GM19452 (cell line): ENCODE measurements around the gene TAF1C.

Experiments
- ATAC-seq: cut with Tn5 transposase; IDR thresholded peaks from one replicate; pipeline ENCODE4 v1.9.1; 2021; ENCODE audit not compliant: unreplicated experiment

TAF1C gene

DNA sequence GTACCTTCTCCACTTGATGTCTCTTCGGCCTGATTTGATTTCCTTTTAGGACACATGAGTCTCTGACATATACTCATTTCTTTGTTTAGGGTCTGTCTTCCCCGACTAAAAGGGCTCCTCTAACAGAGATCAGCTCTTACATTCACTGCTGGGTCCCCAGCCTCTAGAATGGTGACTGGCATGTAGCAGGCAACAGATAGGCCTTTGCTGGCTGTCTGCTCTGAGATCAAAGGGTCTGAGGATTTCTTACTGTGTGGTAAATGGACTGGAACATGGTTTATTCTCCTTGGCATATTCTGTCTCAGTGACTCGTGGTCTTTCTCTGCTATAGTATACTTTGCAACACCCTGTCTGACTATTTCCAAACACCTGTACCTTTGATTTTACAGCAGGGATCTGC, 25.1 kb downstream of the TAF1C start:
- ATAC-seq = no peak

DNA sequence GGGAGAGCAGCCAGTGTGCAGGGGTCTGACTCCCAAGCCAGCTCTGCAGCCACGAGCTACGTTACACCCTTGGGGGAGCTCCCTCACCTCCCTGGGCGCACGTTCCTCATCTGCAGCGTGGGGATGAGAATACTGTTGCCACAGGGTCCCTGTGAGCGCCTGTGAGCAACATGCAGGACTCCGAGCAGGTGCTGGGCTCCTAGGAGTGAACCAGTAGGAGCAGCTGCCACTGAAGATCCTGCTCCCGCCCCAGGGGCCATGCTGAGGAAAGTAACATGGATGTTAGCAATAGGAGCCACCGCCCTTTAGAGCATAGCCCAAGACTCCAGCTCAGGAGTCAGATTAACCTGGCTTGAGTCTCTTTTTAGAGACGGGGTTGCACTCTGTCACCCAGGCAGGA, 25.8 kb downstream of the TAF1C start:
- no peak for ATAC-seq

DNA sequence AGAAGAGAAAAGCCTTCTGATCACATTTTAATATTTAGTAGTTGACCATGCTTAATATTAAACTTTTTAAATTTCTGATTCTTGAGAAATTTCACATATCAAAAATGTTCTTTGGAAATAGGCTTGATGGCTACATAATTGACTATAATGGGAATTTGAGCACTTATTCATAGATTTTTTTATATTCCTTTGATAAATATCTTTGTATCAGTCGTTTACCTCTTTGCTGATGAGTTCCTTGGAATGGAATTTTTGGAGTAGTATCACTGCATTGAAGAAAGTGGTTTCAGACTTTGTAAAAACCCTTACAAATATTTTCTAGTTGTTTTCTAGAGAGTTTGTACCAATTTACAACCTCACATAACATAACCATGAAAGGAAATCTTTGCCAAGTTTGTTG, 27.1 kb downstream of the TAF1C start:
- no peak for ATAC-seq

DNA sequence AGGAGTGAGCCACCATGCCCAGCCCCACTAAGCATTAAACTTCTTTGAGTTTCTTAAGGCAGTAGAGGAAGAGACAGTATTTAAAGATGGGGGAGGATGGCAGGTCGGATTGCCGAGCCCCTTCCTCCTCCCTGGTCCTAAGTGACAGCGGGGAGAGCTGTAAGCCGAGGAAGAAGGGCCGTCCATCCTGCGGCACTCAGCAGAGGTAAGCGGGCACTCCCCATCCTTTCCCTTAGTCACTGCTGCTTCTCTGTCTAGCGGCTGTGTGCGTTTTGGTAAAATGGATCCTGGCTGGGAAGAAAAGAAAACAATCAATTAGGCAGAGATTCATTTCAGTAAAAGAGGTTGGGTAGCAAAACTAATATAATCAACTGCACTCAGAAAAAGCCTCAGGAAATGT, 27.9 kb downstream of the TAF1C start:
- no peak for ATAC-seq

DNA sequence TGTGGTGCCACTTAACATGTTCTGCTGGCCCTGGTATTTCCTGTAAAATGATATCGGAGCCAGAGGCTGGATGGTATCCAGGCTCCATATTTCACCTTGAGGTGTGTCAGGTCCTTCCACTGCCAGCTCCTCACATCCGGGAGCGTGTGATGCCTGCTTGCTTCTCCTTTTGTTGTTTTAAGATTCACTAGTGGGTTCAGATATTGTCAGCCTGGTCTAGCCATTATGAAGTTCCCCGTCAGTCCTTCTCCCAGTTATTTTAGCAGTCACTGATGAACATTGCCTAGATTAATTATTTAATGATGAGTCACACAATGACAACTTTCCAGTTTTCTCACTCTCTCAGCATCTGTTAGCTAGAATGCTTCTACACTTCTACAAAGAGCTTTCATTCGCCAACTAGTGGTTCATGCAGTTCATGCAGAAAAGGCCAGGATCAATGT, 30.5 kb downstream of the TAF1C start:
- no peak for ATAC-seq

DNA sequence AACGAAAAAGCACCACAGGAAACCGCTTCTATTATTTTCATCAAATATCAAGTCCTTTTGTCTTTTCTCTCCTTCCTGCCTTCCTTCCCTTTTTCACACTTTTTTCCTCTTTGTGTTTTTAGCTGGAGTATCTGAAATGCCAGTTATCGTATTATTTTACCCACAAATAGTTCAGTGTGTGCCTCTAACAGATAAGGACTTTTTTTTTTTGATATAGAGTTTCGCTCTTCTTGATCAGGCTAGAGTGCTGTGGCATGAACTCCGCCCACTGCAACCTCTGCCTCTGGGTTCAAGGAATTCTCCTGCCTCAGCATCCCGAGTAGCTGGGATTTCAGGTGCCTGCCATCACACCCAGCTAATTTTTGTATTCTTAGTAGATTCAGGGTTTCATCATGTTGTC, 31.1 kb downstream of the TAF1C start:
- no peak for ATAC-seq

DNA sequence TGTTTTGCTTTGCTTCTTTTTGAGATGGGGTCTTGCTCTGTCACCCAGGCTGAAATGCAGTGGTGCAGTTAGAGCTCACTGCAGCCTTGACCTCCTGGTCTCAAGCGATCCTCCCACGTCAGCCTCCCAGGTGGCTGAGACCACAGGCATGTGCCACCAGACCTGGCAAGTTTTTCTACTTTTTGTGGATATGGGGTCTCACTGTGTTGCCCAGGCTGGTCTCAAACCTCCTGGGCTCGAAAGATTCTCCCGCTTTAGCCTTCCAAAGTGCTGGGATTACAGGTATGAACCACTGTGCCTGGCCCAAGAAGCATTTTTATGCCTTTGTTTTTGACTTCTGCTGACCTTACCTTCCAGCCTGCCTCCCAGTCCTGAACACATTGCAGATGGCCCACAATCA, 31.6 kb downstream of the TAF1C start:
- ATAC-seq = no peak

DNA sequence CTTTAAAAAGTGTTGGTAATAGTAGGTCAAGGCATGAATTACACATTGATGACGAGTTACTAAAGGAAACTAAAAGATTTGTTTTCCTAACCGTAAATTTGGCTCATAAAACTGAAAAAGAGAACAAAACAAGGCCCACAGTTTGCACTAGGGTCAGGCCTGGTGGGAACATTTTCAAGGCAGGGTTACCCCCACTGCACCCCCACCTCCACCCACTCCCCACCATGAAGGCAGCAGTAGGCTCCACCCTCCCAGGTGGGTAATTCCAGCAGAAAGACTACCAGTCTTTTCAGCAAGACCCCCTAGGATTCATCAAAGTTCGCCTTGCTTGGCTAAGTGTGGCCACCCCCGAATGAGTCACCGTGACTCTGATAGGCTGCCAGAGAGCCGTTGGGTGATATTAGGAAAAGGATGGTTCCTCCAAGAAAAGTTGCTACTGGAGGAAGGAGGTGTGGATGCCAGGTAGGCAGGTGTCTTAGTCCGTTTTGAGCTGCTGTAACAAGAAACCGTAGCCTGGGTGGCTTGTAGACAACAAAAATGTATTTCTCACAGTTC, 33.1 kb downstream of the TAF1C start:
- ATAC-seq = no peak

DNA sequence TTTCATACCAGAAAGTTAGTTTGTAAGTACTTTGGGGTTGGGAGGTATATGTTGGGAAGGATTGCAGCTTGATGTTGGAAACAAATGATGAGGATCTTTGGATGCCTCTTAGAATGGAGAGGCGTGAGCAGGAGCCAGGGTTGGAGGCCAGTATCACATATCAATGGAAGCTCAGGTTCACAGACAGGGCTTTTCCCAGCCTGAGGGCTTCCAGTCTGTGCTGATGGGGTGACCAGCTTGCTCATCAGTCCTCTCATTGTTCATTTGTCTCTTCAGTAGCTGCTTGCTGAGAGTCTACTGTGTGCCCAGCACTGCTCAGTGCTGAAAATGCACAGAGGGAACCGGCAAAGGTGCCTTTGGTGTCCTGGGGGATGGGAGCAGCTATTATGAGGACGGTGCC, 35.9 kb downstream of the TAF1C start:
- no peak for ATAC-seq

DNA sequence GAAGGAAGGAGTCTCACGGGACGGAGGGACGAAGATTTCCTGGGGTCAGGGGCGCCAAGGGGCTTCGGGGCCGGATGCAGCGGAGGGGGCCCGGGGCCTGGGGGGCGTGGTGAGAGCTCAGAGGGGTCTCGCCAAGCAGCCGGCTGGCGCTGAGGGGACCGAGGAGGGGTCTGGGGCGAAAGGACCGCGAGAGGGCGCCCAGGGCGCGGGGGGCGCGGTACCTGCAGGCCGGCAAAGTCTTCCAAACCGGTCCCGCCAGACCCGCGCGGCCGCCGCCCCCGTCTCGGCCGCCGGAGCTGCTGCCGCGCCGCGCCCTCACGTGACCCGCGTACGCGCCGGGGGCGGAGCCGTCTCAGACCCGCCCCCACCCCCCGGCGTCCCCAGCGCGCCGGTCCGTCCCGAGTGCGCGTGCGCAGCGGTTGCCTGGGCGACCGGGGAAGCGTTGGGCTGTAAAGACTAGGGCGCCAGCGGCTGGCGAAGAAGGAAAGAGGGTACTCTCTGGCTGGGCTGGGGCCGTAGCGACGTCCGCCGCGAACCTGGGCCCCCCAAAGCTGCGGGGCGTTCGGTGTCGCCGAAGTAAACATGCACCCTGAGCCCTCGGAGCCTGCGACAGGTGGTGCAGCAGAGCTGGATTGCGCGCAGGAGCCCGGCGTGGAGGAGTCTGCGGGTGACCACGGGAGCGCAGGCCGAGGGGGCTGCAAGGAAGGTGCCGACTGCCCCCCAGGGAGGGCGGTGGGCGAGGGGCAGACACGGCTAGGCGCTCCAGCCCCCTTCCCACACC, 41.8 kb downstream of the TAF1C start, which contains the start of the genes DNAAF1 and HSDL1:
Gene DNAAF1 (plus strand): TSS at position 450 of the 781 bp plus-strand sequence. CDS start 133 bp downstream, at position 583.
Gene HSDL1 (minus strand): TSS at position 319 of the 781 bp plus-strand sequence. CDS start 13,856 bp downstream, outside the sequence.
- peak; percentile 77 for ATAC-seq

DNA sequence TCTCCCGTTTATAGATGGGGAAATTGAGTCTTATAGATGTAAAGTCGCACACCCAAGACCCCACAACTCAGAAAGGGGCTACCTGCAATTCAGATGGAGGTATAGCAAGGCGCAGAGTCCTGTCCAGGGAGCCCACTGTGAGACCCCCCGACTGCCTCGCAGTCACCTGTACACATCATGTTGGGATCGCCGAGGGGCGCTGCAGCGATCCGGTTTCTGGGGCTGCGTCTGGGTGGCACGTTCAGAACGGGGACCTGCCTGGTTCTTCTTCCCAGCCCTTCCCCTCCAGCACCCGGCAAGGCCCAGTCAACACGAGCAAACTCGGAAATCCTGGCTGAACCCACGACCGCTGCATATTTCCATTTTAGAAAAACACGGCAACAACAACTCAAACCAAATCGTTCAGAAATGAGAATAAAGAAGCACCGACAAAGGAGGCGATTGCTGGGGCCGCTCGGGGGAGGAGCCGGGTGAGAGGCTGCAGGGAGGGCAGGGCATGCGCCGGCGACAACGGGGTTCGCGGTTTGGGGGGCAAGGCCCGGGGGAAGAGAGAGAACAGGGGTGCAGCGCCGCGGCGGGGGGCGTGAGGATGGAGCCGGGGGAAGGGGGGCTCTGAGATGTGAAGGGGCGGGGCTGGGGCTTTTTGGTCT, 42.5 kb downstream of the TAF1C start:
- no peak for ATAC-seq

DNA sequence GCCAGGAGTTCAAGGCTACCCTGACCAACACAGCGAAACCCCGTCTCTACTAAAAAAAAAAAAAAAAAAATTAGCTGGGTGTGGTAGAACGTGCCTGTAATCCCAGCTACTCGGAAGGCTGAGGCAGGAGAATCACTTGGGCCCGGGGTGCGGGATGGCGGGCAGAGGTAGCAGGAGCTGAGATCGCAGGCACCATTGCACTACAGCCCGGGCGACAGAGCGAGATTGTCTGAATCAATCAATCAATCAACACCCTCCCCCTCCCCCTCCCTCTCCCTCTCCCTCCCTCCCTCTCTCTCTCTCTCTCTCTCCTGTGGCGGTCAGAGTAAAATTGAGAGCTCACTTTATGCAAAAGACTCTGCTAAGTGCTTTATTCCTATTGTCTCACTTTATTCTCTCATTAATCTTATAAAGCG, 43.1 kb downstream of the TAF1C start:
- no peak for ATAC-seq

DNA sequence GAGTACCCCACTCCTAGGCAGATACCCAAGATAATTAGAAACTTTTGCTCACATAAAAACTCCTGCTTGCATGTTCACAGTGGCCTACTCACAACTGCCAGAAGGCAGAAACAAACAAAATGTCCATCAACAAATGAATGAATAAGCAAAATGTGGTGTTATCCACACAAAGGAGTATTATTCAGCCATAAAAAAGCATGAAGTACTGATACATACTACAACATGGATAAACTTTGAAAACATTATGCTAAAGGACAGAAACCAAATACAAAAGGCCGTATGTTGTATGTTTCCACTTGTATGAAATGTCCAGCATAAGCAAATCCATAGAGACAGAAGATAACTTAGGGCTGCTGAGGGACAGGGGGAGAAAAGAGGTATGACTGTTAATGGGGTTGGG, 43.8 kb downstream of the TAF1C start:
- ATAC-seq = no peak

DNA sequence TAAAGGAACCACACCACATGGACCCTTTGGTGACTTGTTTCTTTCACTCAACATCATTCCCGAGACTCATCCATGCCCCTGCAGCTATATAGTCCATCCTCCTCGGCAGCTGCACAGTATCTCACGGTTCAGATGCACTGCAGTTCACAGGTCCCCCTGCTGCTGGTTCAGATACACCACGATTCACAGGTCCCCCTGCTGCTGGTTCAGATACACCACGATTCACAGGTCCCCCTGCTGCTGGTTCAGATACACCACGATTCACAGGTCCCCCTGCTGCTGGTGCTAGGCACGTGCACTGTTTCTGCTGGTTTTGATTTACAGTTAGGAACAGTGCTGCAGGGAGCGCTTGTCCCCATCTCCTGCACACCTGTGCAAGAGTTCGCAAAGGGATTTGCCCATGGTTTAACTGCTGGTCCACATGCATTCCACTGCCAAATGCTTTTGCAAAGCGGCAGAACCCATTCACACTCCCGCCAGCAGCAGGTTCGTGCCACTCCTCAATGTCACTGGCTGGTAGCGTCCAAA, 45.6 kb downstream of the TAF1C start:
- ATAC-seq = no peak

DNA sequence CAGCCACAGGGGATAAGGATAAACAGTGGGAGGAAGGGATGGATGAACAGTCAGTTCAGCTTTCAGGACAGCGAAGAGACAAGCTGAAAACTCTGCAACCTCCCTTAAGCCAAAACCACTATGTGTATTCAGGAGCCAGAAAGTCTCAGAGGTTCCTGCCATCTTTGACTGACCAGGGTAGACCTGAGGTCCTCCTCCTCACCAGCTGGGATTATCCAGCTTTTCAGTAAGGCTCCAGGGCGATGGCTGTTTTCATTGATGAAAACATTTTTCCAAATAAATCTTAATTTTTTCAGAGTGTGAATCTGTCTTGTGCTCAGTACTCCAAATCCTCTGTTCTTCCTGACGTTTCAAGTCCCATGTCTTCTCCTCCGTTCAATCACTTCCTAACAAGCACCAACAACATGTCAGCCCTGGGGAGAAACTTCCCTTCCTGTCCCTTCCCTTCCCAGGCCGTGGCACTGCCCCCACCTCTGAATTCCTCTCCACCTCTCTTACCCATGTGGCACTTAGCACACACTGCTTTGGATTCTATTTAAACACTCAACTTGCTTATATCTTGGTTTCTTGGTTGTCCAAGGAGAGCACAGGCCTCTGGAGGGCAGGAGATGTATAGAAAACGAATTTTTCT, 47.1 kb downstream of the TAF1C start:
- no peak for ATAC-seq

DNA sequence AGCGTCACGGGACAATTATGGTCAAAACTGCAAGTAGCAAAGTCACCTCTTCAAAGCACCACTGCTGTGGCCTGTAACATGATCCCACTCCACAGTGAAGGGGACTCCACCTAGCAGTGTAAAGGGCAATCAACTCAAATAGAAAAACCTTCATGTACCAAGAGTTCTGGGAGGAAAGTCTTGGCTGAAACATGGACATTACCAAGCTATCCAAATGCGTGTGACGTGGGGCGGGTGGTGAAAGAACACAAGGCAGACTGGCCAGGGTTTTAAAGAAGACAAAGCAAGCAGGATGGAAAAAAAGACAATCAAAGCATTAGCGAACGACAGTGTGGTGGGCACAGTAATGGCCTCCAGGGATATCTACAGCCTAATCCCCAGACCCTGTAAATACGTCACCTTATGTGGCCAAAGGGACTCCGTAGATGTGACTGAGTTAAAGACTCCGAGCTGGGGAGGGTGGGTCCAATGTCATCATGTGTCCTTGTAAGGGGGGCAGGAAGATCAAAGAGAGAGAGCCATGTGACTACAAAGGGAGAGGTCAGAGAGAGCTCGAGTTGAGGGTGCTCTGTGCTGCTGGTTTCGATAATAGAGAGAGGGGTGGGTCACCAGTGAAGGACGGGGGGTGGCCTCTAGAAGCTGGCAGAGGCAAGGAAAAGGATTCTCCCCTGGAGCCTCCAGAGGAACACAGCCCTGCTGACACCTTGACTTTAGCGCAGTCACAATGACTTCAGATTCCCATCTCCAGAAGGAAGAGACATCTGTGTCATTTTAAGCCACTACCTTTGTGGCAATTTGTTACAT, 47.8 kb downstream of the TAF1C start:
- no peak for ATAC-seq

DNA sequence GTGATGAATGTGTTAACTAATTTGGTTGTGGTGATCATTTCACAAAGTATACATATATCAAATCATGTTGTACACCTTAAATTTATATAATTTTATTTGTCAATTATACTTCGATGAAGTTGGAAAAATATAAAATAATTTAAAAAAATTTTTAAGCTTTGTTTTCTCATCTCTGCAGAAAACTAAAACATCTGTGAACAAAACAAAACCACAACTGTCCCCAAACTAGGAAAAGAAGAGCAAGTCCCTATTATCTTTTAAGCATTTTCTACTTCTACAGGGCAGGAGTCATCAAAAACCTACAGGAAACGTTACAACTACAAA, 48.4 kb downstream of the TAF1C start:
- no peak for ATAC-seq

DNA sequence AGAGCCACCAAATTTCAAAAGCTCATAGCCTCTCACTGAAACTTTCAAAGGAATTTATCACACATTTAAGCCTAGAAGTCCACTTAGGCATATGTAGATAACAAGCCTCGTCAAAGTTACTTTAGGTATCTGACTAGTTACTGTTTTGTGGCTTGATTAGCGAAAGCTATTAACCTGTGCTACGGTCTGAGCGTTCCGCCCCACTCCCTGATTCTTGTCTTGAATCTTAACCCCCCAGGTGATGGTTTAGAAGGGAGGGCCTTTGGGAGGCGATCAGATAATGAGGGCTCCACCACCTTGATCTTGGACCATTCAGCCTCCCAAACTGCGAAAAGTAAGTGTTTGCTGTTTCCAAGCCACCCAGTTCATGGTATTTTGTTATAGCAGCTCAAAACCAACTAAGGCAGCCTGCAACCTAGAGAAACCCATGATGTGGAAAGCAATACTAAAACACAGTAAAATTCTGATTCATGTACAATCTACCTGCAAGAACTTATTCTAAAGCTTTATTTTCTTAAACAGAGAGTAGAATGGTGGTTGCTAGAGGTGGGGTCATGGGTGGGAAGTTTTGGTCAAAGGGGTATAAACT, 49.0 kb downstream of the TAF1C start:
- no peak for ATAC-seq

DNA sequence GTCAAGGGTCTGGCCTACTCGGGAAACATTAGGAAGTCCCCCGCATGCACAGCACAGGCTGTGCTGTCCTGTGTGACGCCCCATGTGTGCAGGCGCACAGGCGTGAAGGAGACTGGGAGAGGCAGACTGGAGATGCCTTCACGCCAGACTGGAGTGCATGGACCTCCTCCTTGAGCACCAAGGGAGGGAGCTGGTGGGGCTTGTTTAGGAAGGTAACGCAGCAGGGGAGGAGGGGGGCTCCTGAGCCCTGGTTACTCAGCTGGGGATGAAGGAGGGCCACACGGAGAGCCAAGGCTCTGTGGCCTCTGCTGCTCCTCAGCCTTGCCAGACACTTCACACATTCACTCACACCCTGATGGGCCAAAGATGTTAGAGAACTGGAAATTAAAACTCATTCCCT, 49.6 kb downstream of the TAF1C start:
- no peak for ATAC-seq
